ENCODE data around the gene SLC17A9. TPM values are rescaled to one million over a fixed set of nuclear protein-coding genes. Genes with fewer than 3 reads are reported as not detected.

The SLC17A9 gene
- total RNA-seq, 2 donors from 2014 or later = 2.1 to 5.7 TPM

DNA sequence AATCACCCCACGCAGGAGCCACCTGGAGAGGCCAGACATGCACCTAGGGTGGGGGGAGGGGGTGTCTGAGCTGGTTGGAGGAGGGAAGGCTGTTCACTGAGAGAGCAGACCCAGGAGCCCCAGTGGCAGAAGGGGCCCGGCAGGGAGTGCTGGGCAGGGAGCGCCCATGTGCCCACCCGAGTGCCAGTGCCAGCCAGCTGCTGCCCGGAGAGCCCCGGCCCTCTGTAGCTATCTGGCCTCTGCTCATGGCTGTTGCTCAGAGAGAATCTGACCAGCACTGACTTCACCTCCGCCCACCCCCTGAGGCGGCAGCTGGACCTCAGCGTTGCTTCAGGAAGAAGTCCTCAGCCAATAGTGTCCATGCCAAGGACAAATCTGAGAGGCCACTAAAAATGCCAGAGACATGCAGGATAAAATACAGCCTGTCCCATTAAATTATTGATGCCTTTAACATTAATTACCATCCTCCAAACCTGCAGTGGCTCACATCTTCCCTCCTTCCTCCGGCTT, 22.8 kb downstream of the SLC17A9 start:
- no peak for ATAC-seq
- intact Hi-C loops (cut with DNase I) = no loop called here
- DNase-seq = no peak

DNA sequence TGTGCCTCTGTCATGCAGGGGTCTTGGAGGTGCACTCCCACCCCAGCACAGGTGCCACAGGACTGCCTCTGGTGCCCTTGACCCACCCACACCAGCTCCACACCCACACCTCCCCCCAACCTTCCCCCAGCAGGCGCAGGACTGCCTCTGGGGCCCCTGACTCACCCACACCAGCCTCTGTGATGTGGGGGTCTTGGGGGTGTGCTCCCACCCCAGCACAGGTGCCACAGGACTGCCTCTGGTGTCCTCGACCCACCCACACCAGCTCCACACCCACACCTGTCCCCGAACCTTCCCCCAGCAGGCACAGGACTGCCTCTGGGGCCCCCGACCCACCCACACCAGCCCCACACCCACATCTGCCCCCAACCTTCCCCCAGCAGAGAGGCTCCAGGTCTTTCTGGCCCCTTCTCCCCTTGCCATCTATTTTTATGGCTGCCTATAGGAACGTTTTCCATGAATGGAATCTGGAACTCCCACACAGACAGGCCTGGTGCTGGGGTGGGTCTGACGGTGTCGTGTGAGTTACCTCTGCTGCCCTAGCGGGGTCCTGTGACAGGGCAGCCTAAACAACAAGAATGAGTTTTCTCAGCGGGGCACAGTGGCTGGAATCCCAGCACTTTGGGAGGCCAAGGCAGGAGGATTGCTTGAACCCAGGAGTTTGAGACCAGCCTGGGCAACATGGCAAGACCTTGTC, 23.5 kb downstream of the SLC17A9 start:
- no peak for ATAC-seq
- intact Hi-C loops (cut with DNase I) = no loop called here

DNA sequence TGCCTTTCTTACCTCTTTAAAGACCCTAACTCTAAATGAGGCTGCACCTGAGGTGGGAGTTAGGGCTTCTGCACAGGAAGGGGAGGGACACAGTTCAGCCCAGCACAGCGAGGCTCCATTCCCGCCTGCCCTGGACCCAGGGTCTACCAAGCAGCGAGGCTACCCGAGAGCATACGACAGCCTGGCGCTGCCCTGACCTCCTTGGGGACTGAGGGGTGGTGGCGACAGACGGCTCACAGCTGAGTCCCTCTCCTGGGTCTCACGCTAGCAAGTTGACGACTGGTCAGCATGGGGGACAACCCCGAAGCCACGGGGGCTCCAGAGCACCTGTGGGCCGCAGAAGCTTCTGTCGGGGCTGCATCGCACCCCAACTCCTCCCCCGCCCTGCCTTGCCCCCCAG, 24.4 kb downstream of the SLC17A9 start:
- no peak for DNase-seq
- intact Hi-C loops (cut with DNase I) = no loop called here
- ATAC-seq = no peak

More for the DNA sequence above, 23.5 kb downstream of the SLC17A9 start:
- DNase-seq = no peak

DNA sequence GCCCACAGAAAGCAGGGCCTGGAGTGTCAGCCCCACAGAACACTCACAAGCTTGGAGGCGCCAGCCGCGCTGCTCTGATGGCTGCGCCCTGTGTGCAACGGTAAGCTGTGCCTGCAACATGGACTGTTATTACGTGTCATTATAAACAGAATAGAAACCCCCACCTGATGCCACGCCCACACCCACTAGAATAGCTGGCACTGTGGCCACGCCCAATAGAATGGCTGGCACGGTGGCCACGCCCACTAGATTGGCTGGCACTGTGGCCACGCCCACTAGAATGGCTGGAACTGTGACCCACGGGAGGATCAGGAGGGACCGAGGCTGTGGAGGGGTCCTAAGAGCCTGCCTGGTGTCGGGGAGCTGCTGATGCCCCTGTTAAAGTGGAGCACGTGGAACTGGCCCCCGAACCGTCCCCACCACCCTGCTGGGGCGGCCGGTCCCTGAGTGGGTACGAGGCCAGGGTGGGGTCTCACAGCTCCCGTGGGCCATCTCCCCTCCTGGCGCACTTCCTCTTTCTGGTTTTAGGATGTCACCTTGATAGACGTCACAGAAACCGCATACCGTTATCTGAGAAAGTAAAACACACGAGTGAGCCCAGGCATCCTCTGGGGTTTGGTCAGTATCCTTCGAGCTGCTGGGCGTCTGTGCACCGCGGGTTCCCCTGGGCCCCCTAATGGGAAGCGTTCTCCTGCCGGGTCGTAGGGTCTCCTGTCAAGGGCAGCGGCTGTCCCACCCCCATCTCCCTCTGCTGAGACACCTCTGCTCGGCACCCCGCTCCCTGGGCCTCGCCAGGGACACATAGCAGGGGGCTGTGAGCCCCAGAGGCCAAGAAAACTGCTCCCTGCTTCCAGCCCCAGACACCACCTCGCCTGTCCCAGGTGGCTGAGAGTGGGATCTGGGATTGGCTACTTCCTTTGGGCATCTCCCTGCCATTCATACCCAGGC, 25.4 kb downstream of the SLC17A9 start:
- ATAC-seq = no peak
- intact Hi-C loops (cut with DNase I) = no loop called here

DNA sequence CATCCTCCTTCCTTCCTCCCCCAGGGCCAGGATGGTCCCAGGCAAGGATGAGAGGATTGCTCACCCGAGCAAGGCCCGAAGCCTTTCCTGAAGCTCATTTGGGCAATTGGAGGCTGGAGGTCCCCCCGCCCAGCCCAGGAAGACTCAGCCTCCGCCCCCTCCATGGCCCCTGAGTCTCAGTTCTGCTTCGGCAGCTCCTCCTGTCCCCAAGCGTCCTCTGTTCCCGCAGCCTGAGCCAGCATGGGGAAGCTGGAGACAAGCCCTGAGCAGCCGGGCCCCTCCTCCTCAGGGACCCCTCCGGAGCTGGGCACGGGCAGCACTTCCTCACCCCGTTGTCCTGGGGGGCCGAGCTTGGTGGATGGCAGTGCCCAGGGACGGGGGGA, 26.0 kb downstream of the SLC17A9 start:
- no peak for ATAC-seq
- intact Hi-C loops (cut with DNase I) = no loop called here
- DNase-seq = no peak

More for the DNA sequence above, 25.4 kb downstream of the SLC17A9 start:
- DNase-seq = no peak

DNA sequence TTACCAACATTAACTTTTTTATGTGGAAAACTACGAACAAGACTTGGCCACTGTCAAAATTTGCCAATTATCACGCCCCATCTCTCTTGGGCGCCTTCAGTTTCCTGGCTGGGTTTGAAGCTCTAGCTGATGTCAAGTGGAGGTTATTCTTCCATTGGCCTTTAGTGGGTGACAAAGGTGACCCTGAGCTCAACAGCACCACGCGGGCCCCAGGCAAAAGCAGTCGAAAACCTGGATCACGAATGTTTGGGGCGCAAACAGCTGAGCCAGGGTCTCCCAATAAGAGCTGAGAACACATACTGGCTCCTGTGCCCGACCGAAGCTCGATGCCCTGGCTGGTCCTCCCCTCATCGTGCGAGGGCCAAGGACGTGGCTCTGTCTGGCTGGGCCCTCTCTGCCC, 26.8 kb downstream of the SLC17A9 start:
- intact Hi-C loops (cut with DNase I) = no loop called here
- no peak for ATAC-seq
- DNase-seq = no peak

DNA sequence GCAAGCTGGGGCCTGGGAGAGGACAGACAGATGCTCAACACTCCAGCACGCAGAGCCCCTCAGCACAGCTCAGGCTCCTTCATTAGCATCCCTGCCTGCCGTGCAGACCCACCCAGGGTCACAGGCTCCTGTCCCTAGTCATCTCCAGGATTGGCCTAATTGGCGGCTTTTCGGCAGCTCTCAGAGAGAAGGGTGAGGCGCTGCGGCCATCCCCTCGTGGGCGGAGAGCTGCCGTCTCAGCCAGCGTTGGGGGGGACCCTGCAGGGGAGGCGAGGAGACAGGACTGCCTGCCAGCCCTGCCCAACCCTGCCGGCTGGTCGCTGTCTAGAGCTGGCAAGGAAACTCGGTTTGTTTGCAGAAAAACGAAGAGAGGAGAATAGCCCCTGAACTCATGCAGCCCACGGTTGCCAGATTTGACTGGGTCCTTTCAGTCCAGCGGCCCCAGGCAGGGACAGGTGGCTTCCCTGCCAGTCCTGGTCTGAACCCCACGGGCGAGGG, 27.4 kb downstream of the SLC17A9 start:
- DNase-seq (no peak), ATAC-seq (no peak)
- intact Hi-C loops (cut with DNase I) = no loop called here

DNA sequence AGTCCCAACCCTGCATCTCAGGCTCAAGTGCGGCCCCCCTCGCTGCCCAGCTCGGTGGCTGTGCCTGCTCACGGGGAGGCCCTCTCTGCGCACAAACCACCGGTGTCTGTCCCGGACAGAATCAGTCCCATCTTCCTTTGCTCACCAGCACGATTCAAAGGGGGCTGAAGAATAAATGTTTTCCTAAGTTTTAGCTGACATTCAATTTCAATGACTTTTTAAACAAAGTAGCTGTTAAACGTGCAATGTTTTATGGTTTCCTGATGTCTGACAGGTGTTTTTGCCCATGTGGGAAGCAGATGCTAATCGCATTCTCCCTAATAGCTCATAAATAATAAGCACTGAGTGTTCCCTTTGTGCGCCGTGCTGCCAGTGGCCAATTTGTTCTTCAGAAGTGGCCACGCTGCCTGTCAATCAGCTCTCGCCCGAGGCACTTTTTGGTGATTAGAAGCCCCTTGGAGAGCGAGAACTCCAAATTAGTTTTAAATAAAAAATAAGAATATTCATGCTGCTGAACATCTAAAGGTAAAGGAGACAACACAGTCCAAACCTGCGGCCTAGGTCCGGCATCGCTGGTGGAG, 28.0 kb downstream of the SLC17A9 start:
- intact Hi-C loops (cut with DNase I) = no loop called here
- ATAC-seq = no peak
- DNase-seq = no peak

DNA sequence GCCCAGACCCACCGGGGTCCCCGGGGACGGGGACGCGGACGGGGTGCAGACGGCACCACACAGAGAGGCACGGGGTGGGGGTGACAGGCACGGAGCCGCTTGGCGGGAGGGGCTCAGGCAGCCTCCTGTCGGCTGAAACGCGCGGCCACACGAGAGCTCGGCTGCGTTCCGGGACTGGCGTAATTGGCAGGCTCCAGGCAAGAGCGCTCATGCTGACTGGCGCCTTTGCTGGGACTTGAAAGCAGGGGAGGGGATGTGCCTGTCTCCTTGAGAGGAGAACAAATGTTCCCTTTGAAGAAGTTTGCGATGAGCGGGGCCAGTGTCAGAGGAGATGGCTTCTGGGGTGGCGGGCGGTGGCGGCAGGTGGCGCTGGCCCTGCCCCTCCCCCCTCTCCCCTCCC, 28.5 kb downstream of the SLC17A9 start:
- intact Hi-C loops (cut with DNase I) = no loop called here
- DNase-seq = no peak
- ATAC-seq = no peak

DNA sequence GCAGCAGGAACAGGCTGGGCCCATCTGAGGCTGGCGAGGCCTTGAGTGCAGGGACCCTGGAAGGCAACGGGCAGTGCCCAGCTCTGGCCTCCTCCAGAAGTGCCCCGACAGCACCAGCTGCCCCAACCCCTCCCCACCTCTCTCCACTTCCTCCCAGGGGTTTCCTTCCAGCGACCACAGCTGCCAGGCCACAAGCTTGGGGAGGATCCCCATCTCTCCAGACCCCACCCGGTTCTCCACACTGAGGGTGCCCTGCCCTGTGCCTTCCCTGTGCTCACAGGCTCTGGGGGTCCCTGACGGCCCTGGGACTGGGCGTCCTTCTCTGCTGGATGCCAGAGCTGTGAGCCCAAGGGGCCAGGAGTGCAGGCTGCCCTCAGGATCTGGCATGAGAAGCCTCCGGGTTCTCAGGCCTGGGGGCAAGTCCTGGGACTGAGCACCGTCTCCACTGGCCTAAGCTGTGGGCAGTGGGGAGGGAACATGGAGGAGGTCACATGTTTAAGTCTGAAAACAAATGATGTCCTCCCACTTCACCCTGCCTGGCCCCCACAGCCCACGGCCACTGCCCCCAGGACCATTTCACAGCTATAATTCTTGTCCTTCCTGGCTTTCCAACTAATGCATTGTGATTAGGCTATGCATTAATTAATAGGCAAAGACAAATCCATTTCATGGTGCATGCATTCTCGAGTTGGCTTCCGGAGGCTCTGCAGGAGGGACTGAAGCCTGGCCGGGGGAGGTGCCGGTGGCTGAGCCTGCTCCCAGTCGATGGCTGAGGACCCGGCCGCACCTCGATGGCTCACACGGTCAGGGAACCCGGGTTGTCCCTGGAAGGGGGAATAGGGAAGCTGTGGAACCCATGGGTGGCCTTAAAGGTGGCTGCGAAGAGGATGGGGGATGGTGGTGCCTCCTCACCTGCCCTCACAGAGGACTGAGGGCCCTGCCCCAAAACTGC, 29.9 kb downstream of the SLC17A9 start:
- peak in 1 of 2 donors; percentile 13 for ATAC-seq
- DNase-seq = no peak
- intact Hi-C loops (cut with DNase I) = no loop called here

DNA sequence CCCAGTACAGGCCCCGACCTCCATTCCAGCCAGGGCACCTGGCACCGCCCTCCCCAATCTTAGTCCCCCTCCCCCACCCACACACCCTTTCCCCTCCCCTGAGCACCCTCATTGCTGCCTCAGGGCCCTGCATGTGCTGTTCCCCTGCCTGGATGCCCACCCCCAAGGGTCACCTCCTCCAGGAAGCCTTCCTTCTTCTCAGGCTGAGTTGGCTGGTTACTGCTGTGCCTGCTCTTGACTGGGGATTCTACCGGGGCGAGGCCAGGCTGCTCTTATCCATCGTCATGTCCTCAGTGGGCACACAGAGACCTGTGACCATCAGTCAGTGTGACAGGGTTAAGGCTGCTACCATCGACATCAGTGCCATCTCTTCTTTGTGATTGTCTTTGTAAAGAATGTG, 30.7 kb downstream of the SLC17A9 start:
- intact Hi-C loops (cut with DNase I) = no loop called here
- ATAC-seq (no peak), DNase-seq (no peak)

DNA sequence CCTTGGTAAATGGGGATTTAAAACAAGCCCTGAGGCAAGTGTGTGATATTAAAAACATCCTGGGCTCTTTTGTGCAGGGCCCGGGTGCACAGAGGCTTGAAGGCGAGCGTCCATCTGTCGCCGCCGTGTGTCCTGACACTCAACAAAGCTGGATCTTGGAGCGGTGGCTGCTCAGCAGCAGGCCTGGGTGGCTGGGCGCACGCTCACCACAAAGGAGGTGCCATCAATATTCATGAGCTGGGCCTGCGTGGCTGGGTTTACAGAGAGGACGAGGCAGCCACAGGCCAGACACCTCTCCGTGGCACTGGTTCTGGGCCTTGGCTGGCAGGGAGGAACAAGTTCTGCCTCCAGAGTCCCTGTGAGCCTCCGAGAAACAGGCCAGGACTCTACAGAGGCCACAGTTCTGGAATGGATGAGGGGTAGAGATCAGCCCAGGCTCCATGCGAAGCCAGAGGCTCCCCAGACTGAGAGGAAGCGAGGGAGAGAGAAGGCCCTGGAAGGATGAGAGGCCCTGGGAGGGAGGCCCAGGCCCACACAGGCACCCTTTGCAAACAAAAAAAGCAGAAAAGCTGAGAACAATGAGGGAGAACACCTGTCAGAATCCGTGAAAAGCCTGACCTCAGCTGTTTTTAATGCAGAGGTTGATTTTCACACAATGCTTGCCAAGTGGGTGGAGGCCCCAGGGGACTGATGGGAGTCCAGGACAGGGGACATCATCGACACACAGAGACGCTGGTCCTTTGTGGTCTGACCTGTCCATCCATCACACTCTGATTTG, 32.3 kb downstream of the SLC17A9 start:
- ATAC-seq = no peak
- no peak for DNase-seq

DNA sequence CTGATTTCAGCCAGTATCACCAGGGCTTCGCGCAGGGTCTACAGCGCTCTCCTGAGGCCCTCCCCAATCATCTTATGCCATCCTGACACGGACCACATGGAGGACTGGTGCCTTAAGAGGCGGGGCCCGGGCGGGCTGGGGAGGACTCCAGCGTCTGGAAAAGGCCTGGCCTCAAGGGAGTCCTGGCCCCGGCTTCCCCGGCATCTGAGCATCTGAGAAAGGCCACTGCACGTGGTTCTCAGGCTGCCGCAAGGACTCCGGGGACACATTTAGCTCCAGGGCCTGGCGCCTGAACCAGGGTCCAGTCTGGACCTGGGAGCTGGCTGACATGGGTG, 32.9 kb downstream of the SLC17A9 start:
- ATAC-seq (peak in 1 of 2 donors; percentile 56), DNase-seq (no peak)
- intact Hi-C loops (cut with DNase I) = no loop called here

More for the DNA sequence above, 32.3 kb downstream of the SLC17A9 start:
- intact Hi-C loops (cut with DNase I) = no loop called here

DNA sequence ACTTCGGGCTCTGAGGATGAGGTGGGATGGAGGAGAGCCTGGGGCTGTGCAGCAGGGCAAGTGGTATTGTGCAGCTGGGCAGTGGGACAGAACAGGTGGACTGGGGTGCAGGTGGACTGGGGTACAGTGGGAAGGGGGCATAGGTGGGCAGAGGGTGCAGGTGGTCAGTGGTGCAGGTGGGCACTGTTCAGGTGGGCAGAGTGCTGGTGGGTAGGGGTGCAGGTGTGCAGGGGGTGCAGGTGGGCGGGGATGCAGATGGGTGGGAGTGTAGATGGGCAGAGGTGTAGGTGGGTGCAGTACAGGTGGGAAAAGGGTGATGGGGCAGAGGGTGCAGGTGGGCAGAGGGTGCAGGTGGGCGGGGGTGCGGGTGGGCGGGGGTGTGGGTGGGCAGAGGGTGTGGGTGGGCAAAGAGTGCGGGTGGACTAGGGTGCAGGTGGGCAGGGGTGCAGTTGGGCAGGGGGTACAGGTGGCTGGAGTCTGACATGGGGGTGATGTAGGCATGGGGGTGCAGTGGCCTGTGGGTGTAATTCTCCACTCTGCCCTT, 33.8 kb downstream of the SLC17A9 start:
- intact Hi-C loops (cut with DNase I) = no loop called here
- ATAC-seq (no peak), DNase-seq (no peak)

DNA sequence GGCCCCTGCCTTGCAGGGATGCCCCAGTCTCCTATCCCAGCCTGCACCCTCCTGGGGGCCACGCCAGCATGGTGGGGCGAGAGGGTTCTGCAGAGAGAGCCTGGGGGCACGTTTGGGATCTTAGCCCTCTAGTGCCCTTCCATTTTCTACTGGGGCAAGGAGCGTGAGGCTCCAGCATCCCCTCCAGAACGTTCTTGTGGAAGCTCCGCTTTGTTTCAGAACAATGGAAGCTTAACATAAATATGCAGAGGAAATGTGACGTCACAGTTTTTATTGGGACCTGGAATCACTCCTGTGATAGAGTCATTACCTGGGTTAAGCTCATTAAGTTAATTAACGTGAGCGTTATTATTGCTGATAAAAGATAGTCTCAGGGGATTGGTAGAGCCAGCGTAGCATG, 34.6 kb downstream of the SLC17A9 start:
- intact Hi-C loops (cut with DNase I) = no loop called here
- ATAC-seq = no peak
- DNase-seq = no peak

DNA sequence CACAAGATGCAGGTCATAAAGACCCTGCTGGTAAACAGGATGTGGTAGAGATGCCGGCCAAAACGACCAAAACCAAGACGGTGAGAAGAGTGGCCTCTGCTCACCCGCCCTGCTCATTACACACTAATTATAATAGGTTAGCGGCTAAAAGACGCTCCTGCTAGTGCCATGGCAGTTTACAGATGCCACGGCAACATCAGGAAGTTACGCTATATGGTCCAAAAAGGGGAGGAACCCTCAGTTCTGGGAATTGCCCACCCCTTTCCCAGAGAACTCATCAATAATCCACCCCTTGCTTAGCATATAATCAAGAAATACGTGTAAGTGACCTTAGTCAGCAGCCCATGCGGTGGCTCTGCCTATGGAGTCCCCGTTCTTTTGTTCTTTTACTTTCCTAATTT, 36.7 kb downstream of the SLC17A9 start:
- intact Hi-C loops (cut with DNase I) = no loop called here
- ATAC-seq = no peak

DNA sequence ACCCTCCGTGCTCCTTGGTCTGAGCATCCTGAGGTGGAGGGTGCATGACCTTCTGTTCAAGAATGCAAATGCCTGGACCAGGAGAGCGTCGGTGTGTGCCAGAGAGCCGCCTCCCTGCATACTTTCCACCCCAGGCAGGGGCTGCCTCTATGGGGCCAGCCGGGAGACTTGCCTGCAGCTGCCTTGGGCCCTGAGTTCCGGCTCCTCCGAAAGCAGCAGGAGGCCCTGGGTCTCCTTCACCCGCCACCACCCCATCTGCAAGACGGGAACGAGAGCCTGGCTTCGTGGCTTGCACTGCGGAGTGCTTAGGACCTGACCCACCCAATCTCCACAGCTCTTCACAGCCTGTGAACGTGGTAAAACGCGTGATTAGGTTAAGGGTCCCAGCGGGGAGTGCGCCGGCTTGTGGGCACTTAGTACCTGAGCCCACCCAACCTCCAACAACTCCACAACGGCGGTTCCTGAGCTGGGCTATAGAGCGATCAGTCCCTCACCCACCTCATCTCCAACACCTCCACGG, 37.9 kb downstream of the SLC17A9 start:
- DNase-seq (no peak), ATAC-seq (no peak)
- intact Hi-C loops (cut with DNase I) = no loop called here

More for the DNA sequence above, 36.7 kb downstream of the SLC17A9 start:
- DNase-seq = no peak

Measured in left cardiac atrium (tissue), 4 donors.